GM18498 (cell line): ENCODE data around the gene ACER3.
"Not testable (repeated sequence)": the region's sequence is repeated elsewhere in the genome, so short reads cannot be mapped to it uniquely, and the experiment has no call there.

Experiments
- ATAC-seq: cut with Tn5 transposase; IDR thresholded peaks from one replicate; pipeline ENCODE4 v1.9.1; 2021; ENCODE audit warnings: mild to moderate bottlenecking, moderate library complexity; ENCODE audit not compliant: unreplicated experiment

ACER3 gene

DNA sequence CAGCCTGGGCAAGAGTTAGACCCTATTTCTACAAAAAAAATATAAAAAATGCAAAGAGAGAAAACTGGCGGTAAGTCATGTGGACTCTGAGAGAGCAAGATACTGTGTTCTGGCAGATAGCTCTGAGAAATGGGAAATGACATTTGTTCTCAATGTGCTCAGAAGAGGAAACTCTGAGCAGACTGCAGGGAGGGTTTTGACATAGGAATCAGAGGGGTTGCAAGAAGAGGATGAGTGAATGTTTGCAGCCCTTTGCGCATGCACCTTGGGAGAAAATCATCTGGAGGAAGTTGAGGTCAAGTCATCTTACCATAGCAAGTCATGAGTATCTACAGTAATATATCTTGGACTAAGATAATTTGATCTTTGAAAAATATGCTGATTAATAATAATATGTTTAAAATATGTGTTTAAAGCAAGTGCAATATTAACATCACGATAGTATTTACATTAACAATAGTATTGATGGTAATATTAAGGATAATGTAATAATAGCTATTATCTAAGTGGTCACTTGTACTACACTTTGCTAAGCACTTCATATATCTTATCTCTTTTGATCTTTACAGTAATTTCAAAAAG lies 2.6 kb downstream of the ACER3 start:
- no peak for ATAC-seq

DNA sequence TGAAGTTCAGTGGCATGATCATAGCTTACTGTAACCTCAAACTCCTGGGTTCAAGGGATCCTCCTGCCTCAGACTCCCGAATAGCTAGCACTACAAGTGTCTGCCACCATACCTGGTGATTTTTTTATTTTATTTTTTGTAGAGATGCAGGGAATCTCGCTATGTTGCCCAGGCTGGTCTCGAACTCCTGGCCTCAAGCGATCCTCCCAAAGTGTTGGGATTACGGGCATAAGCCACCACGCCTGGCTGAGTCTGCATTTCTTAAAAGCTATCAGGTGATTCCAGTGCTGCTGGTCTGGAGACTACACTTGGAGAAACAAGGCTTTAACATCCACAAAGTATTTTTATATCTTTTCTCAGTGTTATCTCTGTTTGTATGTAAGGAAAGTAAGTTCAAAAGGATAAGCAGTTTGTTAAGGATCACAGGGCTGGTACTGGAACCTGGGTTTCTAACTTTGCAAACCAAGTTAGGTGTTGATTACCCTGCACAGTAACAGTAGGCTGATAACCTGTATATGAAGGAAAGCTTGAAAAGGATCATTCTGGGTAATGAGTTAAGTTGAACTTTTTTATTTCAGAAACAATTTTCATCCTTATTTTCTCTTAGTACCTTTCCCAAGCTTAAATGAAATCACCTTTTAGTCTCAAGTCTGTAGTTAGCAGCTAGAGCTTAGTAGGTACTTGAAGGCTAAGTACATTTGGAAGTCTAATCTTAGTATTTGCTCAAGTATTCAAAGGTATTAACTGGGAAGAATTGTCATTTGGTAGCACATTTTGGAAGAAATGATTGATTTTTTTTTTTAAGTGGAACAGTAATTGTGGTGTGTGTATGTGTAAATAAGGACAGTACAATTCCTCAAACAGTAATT lies 12.5 kb downstream of the ACER3 start:
- ATAC-seq = no peak

DNA sequence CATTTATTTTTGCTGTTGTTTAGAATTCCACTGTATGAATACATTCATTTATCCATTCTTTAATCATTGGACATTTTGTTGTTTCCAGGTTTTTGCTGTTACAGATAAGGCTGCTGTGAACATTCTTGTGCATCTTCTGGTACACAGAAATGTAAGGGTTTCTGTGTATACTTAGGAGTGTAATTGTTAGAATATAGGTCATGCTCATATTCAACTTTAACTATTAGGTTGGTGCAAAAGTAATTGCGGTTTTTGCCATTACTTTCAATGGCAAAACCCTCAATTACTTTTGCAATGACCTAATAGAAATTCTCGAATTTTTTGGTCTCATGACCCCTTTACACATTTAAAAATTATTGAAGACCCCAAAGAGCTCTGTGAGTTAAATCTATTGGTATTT lies 17.3 kb downstream of the ACER3 start:
- no peak for ATAC-seq

DNA sequence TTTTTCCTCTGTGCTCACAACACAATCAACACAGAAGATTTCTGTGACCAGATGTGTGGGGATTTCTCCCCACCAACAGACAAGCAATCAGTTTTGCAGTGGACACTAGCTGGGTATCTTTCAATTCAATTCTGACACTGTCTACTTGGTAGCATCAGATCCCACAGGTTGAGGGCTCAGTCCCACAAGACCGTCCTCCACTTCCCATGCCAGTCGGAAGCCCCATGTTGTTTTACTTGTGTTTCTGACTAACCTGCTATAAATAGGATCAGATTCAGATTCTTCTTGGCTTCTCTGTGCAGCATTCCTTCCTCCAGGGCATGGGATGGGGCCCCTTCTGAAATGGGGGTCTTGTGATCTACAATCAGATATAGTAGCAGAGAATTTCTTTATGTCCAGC lies 19.6 kb downstream of the ACER3 start:
- ATAC-seq = no peak

DNA sequence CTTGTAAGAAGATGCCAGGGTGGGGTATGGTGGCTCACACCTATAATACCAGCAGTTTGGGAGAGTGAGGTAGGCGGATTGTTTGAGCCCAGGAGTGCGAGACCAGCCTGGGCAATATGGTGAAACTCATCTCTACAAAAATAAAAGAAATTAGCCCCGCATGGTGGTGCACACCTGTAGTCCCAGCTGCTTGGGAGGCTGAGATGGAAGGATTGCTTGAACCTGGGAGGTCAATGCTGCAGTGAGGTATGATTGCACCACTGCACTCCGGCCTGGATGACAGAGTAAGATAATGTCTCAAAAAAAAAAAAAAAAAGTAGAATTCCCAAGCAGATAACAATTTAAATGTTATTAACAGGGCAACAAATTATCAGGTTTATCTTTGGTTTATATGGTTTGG lies 20.2 kb downstream of the ACER3 start:
- ATAC-seq = no peak

DNA sequence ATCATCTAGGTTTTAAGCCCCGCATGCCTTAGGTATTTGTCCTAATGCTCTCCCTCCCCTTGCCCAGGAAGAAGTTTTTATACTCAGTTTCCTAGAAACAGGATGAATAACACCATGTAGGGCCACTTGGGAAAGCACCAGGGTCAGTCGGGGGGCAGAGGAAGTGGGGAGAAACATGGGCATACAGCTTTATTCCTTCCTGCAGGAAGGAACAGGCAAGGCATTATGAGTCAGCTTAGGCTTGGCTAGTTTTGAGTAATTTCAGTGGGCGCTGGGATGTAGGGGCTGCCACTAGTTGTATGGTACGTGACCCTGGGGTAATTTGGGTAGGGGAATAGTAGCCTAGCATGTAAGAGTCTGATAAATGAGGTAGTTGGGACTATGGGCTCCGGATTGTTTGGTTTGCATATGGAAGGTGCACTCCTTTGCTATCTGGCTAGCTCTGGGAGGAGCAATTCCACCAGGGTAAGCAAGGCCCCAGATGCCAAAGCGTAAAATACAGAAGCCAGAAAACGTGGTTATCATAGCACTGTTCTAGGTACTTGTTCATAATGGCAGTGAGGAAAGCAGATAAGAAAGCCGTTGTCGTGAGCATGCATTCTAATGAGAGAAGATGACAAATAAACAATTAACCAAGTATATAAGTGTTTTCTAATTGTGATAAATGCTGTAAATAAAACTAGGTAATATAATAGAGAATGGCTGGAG lies 24.8 kb downstream of the ACER3 start:
- ATAC-seq = no peak

DNA sequence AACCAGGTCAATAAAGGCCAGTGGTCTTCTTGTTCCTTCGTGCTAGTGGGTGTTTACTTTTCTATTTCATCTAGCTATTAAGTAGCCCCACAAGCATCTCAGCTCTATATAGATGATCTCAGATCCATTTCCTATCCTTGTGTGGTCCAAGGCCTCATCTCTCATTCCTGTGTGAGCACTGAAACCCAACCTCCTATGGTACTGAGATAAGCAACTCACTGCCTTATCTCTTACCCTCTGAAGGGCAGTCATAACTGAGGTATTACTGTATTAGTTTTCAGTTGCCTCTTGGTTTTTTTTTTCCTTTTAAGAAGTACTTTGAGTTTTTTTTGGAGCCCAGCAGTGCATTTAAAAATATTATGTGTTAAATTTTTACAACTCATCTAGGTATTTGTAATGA lies 28.3 kb downstream of the ACER3 start:
- ATAC-seq = no peak

DNA sequence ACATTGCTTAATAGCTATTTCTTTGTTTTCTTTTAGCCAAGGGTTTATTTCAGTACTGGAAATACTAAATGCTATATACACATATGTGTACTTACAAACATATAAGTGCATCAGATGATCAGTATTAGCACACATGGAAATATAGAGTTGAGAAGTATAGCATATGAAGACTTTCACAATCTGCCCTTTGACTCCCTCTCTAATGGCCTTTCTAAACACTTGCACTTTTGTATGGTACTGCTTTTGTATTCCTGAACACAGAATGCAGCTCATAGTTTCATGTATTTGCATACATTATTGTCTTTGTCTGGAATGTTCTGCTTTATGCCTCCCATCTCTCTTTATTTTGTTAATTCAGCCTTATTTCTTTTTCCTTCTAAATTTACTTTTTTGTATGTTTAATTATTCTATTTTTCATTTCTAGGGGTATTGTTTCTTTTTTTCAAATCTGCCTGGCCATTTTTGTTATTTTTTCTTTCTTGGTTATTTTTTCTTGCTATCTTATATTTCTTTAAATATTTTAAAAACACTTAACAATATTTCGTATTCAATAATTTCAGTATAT lies 28.8 kb downstream of the ACER3 start:
- ATAC-seq = no peak

DNA sequence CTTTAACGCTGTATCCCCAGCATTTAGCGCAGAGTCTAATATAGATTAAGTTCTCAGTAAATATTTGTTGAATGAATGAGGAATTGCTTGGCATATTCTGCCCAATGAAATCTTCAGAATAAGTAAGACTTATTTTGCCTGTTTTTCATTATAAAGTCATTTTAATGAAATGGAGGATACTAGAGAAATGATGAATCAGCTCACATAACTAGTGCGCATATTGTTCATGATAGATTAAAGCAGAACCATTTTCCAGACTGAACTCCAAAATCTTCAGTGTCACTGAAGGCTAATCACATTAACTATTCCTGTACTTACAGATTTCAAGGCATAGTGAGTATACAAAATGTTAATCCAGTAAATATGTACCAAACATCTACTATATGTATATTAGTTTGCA lies 29.6 kb downstream of the ACER3 start:
- no peak for ATAC-seq

DNA sequence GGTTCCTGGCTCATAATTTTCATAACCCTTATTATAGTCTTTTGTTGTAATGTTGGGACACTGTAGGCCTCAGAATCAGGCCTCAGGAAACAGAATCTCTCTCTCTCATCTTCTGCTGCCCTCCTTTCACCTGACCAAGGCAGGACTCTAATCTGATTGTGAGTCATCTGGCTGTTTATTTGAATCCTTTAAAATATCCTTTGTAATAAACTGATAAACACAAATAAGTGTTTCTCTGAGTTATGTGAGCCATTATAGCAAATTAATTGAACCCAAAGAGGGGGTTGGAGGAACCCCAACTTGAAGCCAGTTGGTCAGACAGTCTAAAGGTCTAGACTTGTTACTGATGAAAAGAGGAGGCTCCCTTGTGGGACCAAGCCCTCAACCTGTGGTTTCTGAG lies 30.6 kb downstream of the ACER3 start:
- ATAC-seq = no peak

DNA sequence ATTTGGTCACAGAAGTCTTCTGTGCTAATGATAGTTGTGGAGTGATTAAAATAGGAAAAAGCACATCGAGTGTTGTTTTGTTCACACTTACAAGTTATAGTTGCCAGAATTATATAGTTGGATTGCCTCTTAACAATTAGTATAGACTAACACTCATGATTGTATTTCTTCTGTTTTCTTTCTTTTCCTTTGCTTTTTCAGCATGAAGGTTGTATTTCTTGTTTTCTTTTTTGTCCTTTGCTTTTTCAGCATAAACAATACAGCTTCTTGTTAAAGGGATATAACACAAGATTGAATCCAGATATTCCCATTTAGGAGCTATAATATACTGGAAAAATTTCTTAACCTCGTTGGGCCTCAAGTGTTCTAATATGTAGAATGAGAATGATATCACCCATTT lies 31.1 kb downstream of the ACER3 start:
- ATAC-seq = no peak

DNA sequence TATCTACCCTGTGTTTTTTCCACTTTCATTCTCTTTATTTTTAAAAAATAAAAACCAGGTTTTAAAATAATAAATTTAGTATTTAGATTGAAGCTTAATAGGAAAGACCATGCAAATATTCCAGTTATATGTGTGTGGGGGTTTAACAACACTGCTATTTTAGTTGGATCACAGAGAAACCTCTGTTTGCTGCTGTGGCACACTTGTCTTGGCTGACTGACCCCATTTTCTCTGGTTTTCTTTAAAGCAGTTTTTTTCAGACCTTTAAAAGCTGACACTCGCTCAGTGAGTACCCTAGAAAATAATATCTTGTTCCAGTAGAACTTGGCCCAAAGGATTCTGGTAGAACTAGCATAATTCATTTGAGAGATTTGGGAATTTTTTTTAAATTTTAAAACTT lies 31.6 kb downstream of the ACER3 start:
- no peak for ATAC-seq

DNA sequence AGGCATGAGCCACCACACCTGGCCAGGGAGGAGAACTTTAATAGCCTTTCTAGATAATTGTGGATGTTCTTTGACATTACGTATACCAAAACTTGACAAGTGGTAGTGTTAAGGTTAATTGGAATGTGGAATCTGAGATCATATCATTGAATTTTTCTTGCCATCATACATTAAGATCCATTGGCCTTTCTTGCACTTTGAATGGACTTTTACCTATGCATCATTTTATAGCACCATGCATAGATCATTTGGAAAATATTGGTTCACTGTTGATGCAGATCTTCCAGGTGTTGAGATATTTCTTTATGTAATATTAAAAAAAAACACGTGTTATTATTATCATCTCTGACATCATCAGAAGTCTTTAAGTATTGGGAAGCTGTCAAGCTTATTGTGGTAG lies 36.5 kb downstream of the ACER3 start:
- no peak for ATAC-seq

DNA sequence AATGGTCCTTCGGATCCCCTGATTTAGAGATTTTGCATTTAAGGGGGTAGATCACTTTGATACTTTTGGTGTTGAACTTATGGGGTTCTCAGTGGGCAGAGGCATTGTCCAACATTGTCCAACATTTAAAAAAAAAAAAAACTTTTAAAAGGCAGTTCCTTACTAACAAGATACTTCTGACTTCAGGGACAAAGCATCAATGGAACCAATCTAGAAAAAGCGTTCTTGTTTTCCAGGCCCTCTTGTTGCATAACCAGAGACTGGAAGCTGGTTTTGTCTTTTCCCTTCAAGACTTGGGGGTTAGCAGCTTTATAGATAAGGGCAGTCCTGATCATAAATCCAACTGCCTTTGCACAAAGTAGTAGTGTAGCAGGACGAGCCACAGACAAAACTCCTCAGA lies 40.4 kb downstream of the ACER3 start:
- no peak for ATAC-seq

DNA sequence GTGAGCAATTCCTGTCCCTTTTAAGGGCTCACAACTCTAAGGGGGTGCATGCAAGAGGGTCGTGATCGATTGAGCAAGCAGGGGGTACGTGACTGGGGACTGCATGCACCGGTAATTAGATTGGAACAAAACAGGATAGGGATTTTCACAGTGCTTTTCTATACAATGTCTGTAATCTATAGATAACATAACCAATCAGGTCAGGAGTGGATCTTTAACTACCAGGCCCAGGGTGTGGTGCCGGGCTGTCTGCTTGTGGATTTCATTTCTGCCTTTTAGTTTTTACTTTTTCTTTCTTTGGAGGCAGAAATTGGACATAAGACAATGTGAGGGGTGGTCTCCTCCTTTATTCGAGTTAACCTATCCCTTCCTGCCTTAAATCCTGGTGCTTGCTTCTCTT lies 40.9 kb downstream of the ACER3 start:
- not testable (repeated sequence) for ATAC-seq

DNA sequence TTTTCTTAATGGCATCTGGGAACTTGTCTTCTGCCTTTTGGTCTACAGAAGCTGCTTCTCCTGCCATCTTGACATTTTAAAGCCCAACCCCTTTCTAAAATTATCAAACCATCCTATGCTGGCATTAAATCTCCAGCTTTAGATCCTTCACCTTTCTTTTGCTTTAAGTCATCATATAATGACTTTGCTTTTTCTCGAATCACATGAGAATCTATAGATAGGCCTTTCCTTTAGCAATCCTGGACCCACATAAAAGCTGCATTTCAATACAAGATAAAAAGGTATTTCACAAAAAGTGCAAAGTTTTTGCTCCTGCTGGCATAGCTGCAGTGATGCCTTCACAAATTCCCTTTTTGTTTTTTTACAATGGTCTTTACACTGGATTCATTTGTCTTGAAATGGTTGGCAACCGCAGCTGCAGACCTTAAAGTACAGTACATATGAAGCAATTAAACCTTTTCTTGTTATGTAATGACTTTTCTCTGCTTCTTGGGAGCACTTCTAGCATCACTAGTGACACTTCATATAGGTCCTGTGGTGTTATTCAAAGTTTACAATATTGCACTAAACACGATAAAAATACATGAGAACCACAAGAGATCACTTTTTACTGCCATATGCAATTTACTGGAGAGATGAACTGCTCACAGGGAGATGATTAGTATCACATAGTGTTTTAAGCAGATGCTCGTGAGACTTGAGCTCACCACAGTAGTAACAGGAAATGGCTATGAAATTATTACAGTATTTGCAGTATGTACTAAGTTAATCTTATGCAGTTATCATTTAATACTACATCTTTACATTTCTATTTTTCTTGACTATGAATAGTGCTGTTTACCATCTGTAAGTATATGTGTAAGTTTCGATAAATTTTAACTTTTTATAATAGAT lies 41.6 kb downstream of the ACER3 start:
- ATAC-seq = no peak

DNA sequence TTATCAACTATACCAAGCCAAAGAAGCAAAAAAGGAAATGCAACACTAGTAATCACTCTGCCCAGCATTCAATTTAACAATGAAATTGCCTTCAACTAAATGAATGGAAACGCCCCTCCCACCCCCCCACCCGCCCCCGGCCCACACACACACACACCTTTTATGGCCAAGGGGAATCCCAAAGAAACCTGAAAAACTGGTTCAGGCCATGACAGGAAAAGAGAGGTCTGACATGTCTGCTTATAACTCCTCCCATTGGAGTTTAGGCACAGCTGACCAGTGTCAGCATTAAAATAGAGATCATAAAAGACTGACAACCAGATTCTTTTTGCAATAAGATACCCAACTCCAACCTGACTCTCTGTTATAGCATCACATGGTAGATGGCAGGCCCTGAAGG lies 42.6 kb downstream of the ACER3 start:
- ATAC-seq = no peak

DNA sequence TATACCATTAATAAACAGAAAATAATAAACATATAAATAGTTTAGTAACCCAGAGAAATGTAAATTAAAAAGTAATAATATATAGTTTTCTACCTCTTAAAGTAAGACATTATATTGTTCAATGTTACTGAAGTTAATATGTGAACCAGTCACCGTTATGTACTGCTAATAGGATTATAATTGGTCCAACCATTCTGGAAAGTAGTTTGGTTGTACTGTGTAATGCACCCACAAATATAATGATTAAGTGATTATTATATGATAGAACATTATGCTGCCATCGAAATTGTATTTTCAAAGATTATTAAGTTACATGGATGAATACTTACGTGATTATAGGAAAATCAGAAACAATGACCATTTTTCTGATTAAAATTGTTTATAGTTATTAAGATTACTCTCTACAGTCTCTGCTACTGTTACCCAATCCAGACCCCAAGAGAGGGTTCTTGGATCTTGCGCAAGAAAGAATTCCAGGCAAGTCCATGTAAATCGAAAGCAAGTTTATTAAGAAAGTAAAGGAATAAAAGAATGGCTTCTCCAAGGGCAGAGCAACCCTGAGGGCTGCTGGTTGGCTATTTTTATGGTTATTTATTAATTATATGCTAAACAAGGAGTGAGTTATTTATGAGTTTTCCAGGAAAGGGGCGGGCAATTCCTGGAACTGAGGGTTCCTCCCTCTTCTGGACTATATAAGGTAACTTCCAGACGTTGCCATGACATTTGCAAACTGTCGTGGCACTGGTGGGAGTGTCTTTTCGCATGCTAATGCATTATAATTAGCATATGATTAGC lies 50.1 kb downstream of the ACER3 start:
- ATAC-seq = no peak

DNA sequence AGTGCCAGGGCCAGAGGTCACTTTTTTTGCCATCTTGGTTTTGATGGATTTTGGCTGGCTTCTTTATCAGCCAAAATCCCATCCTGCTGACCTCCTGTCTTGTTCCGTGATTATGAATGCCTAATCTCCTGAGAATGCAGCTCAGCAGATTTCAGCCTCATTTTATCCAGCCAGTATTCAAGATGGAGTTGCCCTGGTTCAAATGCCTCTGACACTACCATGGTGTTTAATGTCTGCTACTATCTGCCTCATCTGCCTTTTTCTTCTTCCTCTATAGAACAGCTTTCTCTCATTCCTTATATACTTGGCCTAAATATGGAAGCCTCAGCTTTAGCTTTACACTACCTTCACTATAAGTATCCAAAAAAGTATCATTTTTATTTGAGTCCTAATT lies 50.7 kb downstream of the ACER3 start:
- ATAC-seq = no peak

DNA sequence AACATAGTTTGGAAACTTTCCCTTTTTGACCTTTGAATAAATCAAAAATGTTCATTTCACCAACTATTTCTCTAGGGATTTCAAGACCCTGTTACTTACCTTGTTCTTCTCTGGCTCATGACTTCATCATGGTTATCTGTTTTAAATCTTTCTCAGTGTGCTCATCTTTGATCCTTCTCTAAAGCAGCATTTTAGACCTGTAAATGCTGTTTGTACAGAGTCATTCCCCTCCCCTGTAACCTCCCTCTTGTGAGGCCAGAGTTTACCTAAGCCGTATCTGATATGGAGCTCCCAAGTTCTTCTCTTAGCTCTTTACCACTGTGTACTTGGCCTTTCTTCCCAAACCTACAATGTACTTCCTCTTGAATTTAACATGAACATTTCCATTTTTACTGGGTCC lies 56.0 kb downstream of the ACER3 start:
- no peak for ATAC-seq
